Mammary epithelial cell (primary cell): ENCODE data around the gene OR10A2.

Experiments
- CTCF ChIP-seq, 2 donors: IDR thresholded peaks in 1 of 2; conservative IDR thresholded peaks in 1 of 2; 2 replicates each; pipeline ENCODE4 v1.5.1; 2011 to 2012; ENCODE audit warnings: inconsistent platforms in 2 of 2, low read length in 2 of 2, mild to moderate bottlenecking in 2 of 2, control low read depth in 1 of 2, low read depth in 1 of 2; ENCODE audit not compliant: insufficient read depth in 1 of 2; ENCODE audit errors: extremely low read depth in 1 of 2
- EZH2 ChIP-seq: IDR thresholded peaks from 2 replicates; pipeline ENCODE4 v1.6.1; 2012; ENCODE audit warnings: low read length, inconsistent platforms, borderline replicate concordance

GRCh38 chr11:6894097-6894496 is 31.2 kb downstream of the OR10A2 start:
- no peak for TF ChIP-seq EZH2
- no peak for TF ChIP-seq CTCF (conservative IDR thresholded peaks at IDR 0.05 in 1 of 2, IDR thresholded peaks at IDR 0.05 in 1 of 2; ENCODE audit: extremely low read depth in 1 of 2, insufficient read depth in 1 of 2, low read depth in 1 of 2, low read length in 2 of 2)
